NCI-H2196 treated with DMSO at 0.1 percent for 48 hours (cell line): ENCODE measurements around the gene NAA10.
"Not testable (repeated sequence)": the region's sequence is repeated elsewhere in the genome, so short reads cannot be mapped to it uniquely, and the experiment has no call there.

Experiments used
- DNase-seq: peaks from one replicate; lab custom pipeline; 2025; ENCODE audit not compliant: unreplicated experiment; lab: John Stamatoyannopoulos, UW

Gene NAA10

GRCh38 chrX:153934762-153935325 is at the start of gene NAA10:
Gene NAA10 (minus strand): TSS chrX:153935037. CDS start chrX:153934904, 133 bp downstream.
- peak; percentile 56 for DNase-seq

- DNase-seq = no peak
Observed at GRCh38 chrX:153983321-153983801, 48.5 kb upstream of the NAA10 start.

- DNase-seq = no peak
Observed at GRCh38 chrX:153981771-153982533, 47.1 kb upstream of the NAA10 start.

- no peak for DNase-seq
Observed at GRCh38 chrX:153981231-153981630, 46.4 kb upstream of the NAA10 start.

- not testable (repeated sequence) for DNase-seq
Observed at GRCh38 chrX:153980394-153980793, 45.6 kb upstream of the NAA10 start.

GRCh38 chrX:153974726-153975286 is 40.0 kb upstream of the NAA10 start:
- no peak for DNase-seq

- DNase-seq = no peak
Observed at GRCh38 chrX:153974003-153974725, 39.3 kb upstream of the NAA10 start.

- DNase-seq = no peak
Observed at GRCh38 chrX:153973127-153974002, 38.5 kb upstream of the NAA10 start.

- peak; percentile 58 for DNase-seq
Observed at GRCh38 chrX:153972368-153973126, 37.7 kb upstream of the NAA10 start, which contains the start of gene TMEM187. Gene TMEM187 (plus strand): TSS chrX:153972754. CDS start chrX:153982063, 9,309 bp downstream.

- peak; percentile 55 for DNase-seq
Observed at GRCh38 chrX:153971450-153972367, 36.9 kb upstream of the NAA10 start, which contains the start of gene HCFC1. Gene HCFC1 (minus strand): TSS chrX:153971818. CDS start chrX:153970840, 978 bp downstream.

- peak; percentile 46 for DNase-seq
Observed at GRCh38 chrX:153971124-153971449, 36.2 kb upstream of the NAA10 start.

GRCh38 chrX:153970357-153971123 is 35.7 kb upstream of the NAA10 start:
- no peak for DNase-seq

GRCh38 chrX:153969904-153970356 is 35.1 kb upstream of the NAA10 start:
- DNase-seq = no peak

- DNase-seq = no peak
Observed at GRCh38 chrX:153969125-153969903, 34.5 kb upstream of the NAA10 start.

- no peak for DNase-seq
Observed at GRCh38 chrX:153968754-153969124, 33.9 kb upstream of the NAA10 start.

- DNase-seq = no peak
Observed at GRCh38 chrX:153968255-153968654, 33.4 kb upstream of the NAA10 start.
